WTC11 (cell line): ENCODE data around the gene IRS1. TPM values are rescaled to one million over a fixed set of nuclear protein-coding genes. Genes with fewer than 3 reads are reported as not detected.

Source experiments
- ATAC-seq: fragments of 200-7000 bp; cut with Tn5 transposase; 2 replicates; pipeline ENCODE4 v1.10.0; 2021; ENCODE audit warnings: mild to moderate bottlenecking, moderate library complexity
- CTCF ChIA-PET: fragments of 300-600 bp; sonication (Branson Sonifier 250); formaldehyde crosslinking; loops from one replicate; lab custom pipeline; 2021; ENCODE audit warnings: antibody characterized with exemption; lab: Charles Lee
- POLR2A ChIA-PET: fragments of 350-600 bp; sonication (Branson Sonifier 250); formaldehyde crosslinking; loops from one replicate; lab custom pipeline; 2021; ENCODE audit warnings: antibody characterized with exemption; lab: Charles Lee
- DNase-seq: peaks from one replicate; pipeline ENCODE4 v3.0.0; 2021; ENCODE audit warnings: low spot score
- H3K27ac Mint-ChIP-seq: 2 replicates; pipeline ENCODE4 v1.8.0; 2021; ENCODE audit warnings: mixed read lengths
- H3K27me3 Mint-ChIP-seq: 2 replicates; pipeline ENCODE4 v1.8.0; 2021; ENCODE audit warnings: low read depth, mild to moderate bottlenecking, moderate library complexity, mixed read lengths
- H3K36me3 Mint-ChIP-seq: 2 replicates; pipeline ENCODE4 v1.8.0; 2021; ENCODE audit warnings: mixed read lengths
- H3K4me1 Mint-ChIP-seq: 2 replicates; pipeline ENCODE4 v1.8.0; 2022; ENCODE audit warnings: mixed read lengths
- H3K4me3 Mint-ChIP-seq: 2 replicates; pipeline ENCODE4 v1.8.0; 2021; ENCODE audit warnings: mild to moderate bottlenecking, moderate library complexity, mixed read lengths
- H3K9me3 Mint-ChIP-seq: 2 replicates; pipeline ENCODE4 v1.8.0; 2021; ENCODE audit warnings: mixed read lengths
- ESRRA ChIP-seq: sonication (generic); formaldehyde crosslinking; IDR thresholded peaks from 2 replicates; pipeline ENCODE4 v1.8.1; 2022; ENCODE audit warnings: mild to moderate bottlenecking, missing genetic modification reagents, borderline replicate concordance
- FOXJ3 ChIP-seq: sonication (generic); formaldehyde crosslinking; IDR thresholded peaks from 2 replicates; pipeline ENCODE4 v1.9.0; 2021; ENCODE audit warnings: missing genetic modification reagents, mild to moderate bottlenecking, borderline replicate concordance
- FOXK1 ChIP-seq: sonication (generic); formaldehyde crosslinking; IDR thresholded peaks from 2 replicates; pipeline ENCODE4 v1.8.0; 2022; ENCODE audit warnings: mild to moderate bottlenecking, moderate library complexity, missing genetic modification reagents
- FOXP4 ChIP-seq: sonication (generic); formaldehyde crosslinking; IDR thresholded peaks from 2 replicates; pipeline ENCODE4 v1.8.0; 2022; ENCODE audit warnings: mild to moderate bottlenecking, missing genetic modification reagents
- GTF2I ChIP-seq: fragments of 250-450 bp; sonication (Bioruptor Pico); conservative IDR thresholded peaks from 2 replicates; pipeline ENCODE4 v1.4.0; 2021; ENCODE audit warnings: mild to moderate bottlenecking
- RORB ChIP-seq: fragments of 250-450 bp; sonication (Bioruptor Pico); IDR thresholded peaks from 2 replicates; pipeline ENCODE4 v1.9.0; 2021; ENCODE audit warnings: mild to moderate bottlenecking
- SP1 ChIP-seq: sonication (generic); formaldehyde crosslinking; conservative IDR thresholded peaks from 2 replicates; pipeline ENCODE4 v1.8.1; 2022; ENCODE audit warnings: missing genetic modification reagents
- STAT6 ChIP-seq: sonication (generic); formaldehyde crosslinking; conservative IDR thresholded peaks from 2 replicates; pipeline ENCODE4 v1.8.1; 2023; ENCODE audit warnings: mild to moderate bottlenecking, low read depth, missing genetic modification reagents, moderate library complexity
- TP53 ChIP-seq: sonication (generic); formaldehyde crosslinking; IDR thresholded peaks from 2 replicates; pipeline ENCODE4 v1.8.1; 2023; ENCODE audit warnings: mild to moderate bottlenecking, missing genetic modification reagents
- USF1 ChIP-seq: sonication (generic); formaldehyde crosslinking; IDR thresholded peaks from 2 replicates; pipeline ENCODE4 v1.8.0; 2022; ENCODE audit warnings: mild to moderate bottlenecking, missing genetic modification reagents
- ZNF396 ChIP-seq: fragments of 250-450 bp; sonication (Bioruptor Pico); IDR thresholded peaks from 2 replicates; pipeline ENCODE4 v1.8.0; 2021; ENCODE audit warnings: mild to moderate bottlenecking, moderate library complexity, borderline replicate concordance
- ZNF416 ChIP-seq: fragments of 250-450 bp; sonication (Bioruptor Pico); IDR thresholded peaks from 2 replicates; pipeline ENCODE4 v1.9.0; 2021; ENCODE audit warnings: mild to moderate bottlenecking, inconsistent platforms
- ZNF423 ChIP-seq: fragments of 250-450 bp; sonication (Bioruptor Pico); IDR thresholded peaks from 2 replicates; pipeline ENCODE4 v2.1.2; 2022; ENCODE audit warnings: mild to moderate bottlenecking, moderate library complexity
- total RNA-seq: library from RNA; stranded (reverse); gene quantifications from 3 replicates; pipeline ENCODE4 v1.2.3, GENCODE V29; 2021
- TF ChIP-seq, protein P1 (sequence below): sonication (generic); formaldehyde crosslinking; IDR thresholded peaks from 2 replicates; pipeline ENCODE4 v1.8.0; 2022; ENCODE audit warnings: missing genetic modification reagents
- TF ChIP-seq, protein P2 (sequence below): fragments of 250-450 bp; sonication (Bioruptor Pico); IDR thresholded peaks from 2 replicates; pipeline ENCODE4 v1.9.0; 2021; ENCODE audit warnings: mild to moderate bottlenecking, borderline replicate concordance
- TF ChIP-seq, protein P3 (sequence below): fragments of 250-450 bp; sonication (Bioruptor Pico); conservative IDR thresholded peaks from 2 replicates; pipeline ENCODE4 v1.9.0; 2021; ENCODE audit warnings: mild to moderate bottlenecking

The IRS1 gene
- total RNA-seq, 1 experiment from 2014 or later: 22.9 TPM

- no peak for TF ChIP-seq FOXP4 (CRISPR knock-in tag)
- peak; percentile 63; the same call in 1 of the 2 replicates for TF ChIP-seq USF1 (CRISPR knock-in tag)
- TF ChIP-seq FOXK1: no peak
- TF ChIP-seq, protein P1, sequence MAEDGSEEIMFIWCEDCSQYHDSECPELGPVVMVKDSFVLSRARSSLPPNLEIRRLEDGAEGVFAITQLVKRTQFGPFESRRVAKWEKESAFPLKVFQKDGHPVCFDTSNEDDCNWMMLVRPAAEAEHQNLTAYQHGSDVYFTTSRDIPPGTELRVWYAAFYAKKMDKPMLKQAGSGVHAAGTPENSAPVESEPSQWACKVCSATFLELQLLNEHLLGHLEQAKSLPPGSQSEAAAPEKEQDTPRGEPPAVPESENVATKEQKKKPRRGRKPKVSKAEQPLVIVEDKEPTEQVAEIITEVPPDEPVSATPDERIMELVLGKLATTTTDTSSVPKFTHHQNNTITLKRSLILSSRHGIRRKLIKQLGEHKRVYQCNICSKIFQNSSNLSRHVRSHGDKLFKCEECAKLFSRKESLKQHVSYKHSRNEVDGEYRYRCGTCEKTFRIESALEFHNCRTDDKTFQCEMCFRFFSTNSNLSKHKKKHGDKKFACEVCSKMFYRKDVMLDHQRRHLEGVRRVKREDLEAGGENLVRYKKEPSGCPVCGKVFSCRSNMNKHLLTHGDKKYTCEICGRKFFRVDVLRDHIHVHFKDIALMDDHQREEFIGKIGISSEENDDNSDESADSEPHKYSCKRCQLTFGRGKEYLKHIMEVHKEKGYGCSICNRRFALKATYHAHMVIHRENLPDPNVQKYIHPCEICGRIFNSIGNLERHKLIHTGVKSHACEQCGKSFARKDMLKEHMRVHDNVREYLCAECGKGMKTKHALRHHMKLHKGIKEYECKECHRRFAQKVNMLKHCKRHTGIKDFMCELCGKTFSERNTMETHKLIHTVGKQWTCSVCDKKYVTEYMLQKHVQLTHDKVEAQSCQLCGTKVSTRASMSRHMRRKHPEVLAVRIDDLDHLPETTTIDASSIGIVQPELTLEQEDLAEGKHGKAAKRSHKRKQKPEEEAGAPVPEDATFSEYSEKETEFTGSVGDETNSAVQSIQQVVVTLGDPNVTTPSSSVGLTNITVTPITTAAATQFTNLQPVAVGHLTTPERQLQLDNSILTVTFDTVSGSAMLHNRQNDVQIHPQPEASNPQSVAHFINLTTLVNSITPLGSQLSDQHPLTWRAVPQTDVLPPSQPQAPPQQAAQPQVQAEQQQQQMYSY (CRISPR knock-in tag): no peak
- TF ChIP-seq, protein P2, sequence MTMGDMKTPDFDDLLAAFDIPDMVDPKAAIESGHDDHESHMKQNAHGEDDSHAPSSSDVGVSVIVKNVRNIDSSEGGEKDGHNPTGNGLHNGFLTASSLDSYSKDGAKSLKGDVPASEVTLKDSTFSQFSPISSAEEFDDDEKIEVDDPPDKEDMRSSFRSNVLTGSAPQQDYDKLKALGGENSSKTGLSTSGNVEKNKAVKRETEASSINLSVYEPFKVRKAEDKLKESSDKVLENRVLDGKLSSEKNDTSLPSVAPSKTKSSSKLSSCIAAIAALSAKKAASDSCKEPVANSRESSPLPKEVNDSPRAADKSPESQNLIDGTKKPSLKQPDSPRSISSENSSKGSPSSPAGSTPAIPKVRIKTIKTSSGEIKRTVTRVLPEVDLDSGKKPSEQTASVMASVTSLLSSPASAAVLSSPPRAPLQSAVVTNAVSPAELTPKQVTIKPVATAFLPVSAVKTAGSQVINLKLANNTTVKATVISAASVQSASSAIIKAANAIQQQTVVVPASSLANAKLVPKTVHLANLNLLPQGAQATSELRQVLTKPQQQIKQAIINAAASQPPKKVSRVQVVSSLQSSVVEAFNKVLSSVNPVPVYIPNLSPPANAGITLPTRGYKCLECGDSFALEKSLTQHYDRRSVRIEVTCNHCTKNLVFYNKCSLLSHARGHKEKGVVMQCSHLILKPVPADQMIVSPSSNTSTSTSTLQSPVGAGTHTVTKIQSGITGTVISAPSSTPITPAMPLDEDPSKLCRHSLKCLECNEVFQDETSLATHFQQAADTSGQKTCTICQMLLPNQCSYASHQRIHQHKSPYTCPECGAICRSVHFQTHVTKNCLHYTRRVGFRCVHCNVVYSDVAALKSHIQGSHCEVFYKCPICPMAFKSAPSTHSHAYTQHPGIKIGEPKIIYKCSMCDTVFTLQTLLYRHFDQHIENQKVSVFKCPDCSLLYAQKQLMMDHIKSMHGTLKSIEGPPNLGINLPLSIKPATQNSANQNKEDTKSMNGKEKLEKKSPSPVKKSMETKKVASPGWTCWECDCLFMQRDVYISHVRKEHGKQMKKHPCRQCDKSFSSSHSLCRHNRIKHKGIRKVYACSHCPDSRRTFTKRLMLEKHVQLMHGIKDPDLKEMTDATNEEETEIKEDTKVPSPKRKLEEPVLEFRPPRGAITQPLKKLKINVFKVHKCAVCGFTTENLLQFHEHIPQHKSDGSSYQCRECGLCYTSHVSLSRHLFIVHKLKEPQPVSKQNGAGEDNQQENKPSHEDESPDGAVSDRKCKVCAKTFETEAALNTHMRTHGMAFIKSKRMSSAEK (CRISPR knock-in tag): no peak
- TF ChIP-seq GTF2I: no peak
These were observed at the start of gene IRS1 (continued) for GRCh38 chr2:226799211-226799975.

DNA sequence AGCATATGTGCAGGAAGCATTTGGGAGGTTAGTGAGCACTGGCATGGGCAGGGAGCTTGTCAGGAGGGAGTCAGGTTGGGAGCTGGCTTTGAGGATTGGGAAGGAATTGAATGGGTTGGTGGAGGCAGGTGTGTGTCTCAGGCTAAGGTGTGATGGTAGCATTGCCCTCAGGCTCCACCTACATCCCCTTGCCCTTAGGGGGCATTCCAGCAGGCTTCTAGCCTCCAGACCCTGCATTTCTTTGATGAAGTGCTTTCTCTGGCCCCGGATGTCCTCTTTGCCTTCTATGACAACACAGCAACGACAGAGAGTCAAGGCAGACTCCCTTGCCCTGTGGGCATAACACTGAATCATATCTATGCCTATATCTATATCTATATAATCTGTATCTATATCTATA lies 49.7 kb upstream of the IRS1 start:
- peaks cover 4% of the 10 kb centered on the region for H3K4me1 Mint-ChIP-seq
- no peak overlapping the region for H3K4me3 Mint-ChIP-seq
- no peaks in the 10 kb centered on the region for H3K9me3 Mint-ChIP-seq
- no peaks in the 10 kb centered on the region for H3K36me3 Mint-ChIP-seq
- ChIA-PET CTCF (interaction anchor here (0.6 kb wide), 2 partner anchors 9 to 699 kb away, joined by 3 read pairs; no protein-coding TSS in a partner anchor), POLR2A (no interaction called here)
- no peak overlapping the region for H3K27ac Mint-ChIP-seq
- H3K27me3 Mint-ChIP-seq: no peaks in the 10 kb centered on the region; the same call in 1 of the 2 replicates
- peak; percentile 17 for DNase-seq
- peak; percentile 92 for ATAC-seq
- TF ChIP-seq ZNF416 (CRISPR knock-in tag): no peak
- TF ChIP-seq RORB: no peak
- TF ChIP-seq ZNF396 (CRISPR knock-in tag): no peak
- TF ChIP-seq, protein P3, sequence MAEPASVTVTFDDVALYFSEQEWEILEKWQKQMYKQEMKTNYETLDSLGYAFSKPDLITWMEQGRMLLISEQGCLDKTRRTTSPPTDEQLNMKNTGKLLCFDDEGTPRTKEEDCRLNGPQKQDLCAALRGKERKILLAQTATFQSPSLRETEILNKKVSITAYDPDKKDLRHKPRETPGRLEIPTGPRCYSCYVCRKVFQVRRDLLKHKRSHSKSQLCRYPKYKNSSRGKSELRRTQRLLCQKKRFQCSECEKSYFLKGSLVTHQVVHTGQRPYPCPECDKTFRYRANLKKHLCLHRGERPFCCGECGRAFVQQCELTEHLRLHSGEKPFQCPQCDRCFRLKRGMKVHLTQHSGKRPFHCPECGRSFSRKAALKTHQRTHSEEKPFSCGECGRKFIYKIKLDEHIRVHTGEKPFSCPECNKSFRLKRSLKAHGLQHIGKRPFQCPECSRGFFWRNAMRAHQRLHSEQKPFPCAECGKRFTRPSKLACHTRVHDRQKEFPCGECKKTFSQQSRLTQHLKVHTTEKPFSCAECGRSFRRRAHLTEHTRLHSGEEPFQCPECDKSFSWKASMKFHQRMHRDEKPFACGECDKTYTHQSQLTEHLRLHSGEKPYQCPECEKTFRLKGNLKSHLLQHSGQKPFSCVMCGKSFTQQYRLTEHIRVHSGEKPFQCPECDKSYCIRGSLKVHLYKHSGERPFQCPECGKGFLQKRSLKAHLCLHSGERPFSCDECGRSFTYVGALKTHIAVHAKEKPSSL (CRISPR knock-in tag): no peak
- no peak for TF ChIP-seq ESRRA
- no peak for TF ChIP-seq ZNF423 (CRISPR knock-in tag)
- TF ChIP-seq TP53 (CRISPR knock-in tag): no peak
- TF ChIP-seq FOXP4 (CRISPR knock-in tag): no peak
- no peak for TF ChIP-seq STAT6
- TF ChIP-seq SP1 (CRISPR knock-in tag): no peak
- TF ChIP-seq FOXJ3 (CRISPR knock-in tag): no peak
